SH-SY5Y (cell line): ENCODE data around the gene ACER2.

ENCODE experiments used
- GATA2 ChIP-seq: IDR thresholded peaks from 2 replicates; pipeline ENCODE4 v1.6.1; 2011; ENCODE audit warnings: mild to moderate bottlenecking, low read depth, low read length
- GATA3 ChIP-seq: IDR thresholded peaks from 2 replicates; pipeline ENCODE4 v1.6.1; 2011; ENCODE audit warnings: low read depth, mild to moderate bottlenecking, low read length, moderate library complexity

DNA sequence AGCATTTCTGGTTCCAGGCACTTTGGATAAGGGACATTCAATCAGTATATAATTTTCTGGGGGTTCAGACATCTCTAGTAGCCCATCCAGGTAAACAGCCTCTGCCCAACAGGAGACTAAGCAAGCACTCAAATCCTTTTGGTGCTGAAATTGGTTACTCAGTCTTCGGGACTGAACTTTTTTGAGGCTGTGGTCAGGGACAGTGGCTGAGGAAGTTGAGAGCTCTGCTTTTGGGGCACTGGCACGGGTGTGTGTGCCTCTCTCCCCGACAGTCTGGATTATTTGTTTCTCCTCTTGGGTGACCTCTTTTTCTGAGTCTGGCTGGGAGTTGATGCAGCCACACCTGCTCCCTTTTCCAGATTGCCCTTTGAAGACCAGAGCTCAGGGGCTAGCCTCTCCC lies 47.6 kb downstream of the ACER2 start:
- TF ChIP-seq GATA2 (no peak), GATA3 (no peak)
